Renal pelvis (tissue), 12 donors: ENCODE data around the gene C1QL2. TPM values are rescaled to one million over a fixed set of nuclear protein-coding genes. Genes with fewer than 3 reads are reported as not detected.

Source experiments
- DNase-seq: peaks from one replicate; pipeline ENCODE4 v3.0.0-alpha.2; 2013
- long read RNA-seq, 16 experiments: transcript quantifications; one replicate each; lab custom pipeline, GENCODE V29; 2026
- polyA plus RNA-seq, 3 donors: library from polyadenylated mRNA; unstranded; fragments of 120-200 nt; gene quantifications; one replicate each; pipeline ENCODE4 v1.2.1, GENCODE V29; 2013; ENCODE audit not compliant: insufficient read length in 3 of 3

The C1QL2 gene
- not detected for polyA plus RNA-seq
- long read RNA-seq, donor 1, result 0 reads
- long read RNA-seq, donor 2, result 0 reads
- long read RNA-seq, donor 3, result 0 reads
- long read RNA-seq, donor 4, result 0 reads
- long read RNA-seq, donor 5, result 0 reads
- long read RNA-seq, donor 6, result 0 reads
- long read RNA-seq, donor 7, result 0 reads
- long read RNA-seq, donor 8, result 0 reads
- long read RNA-seq, donor 9, result 0 reads
- long read RNA-seq, donor 10, result 0 reads
- long read RNA-seq, donor 11, result 0 reads
- long read RNA-seq, donor 12, result 0 reads
- long read RNA-seq, donor 13, result 0 reads
- long read RNA-seq, donor 14, result 0 reads
- long read RNA-seq, donor 15, result 0 reads
- long read RNA-seq, donor 16, result 0 reads

GRCh38 chr2:119158563-119159347, at the start of gene C1QL2:
C1QL2 (minus strand) TSS chr2:119158751; CDS start chr2:119158269, 482 bp downstream.
- no peak for DNase-seq

- no peak for DNase-seq
These were observed 48.9 kb upstream of the C1QL2 start for GRCh38 chr2:119207447-119207846.

GRCh38 chr2:119206201-119206600, 47.6 kb upstream of the C1QL2 start:
- no peak for DNase-seq

DNA sequence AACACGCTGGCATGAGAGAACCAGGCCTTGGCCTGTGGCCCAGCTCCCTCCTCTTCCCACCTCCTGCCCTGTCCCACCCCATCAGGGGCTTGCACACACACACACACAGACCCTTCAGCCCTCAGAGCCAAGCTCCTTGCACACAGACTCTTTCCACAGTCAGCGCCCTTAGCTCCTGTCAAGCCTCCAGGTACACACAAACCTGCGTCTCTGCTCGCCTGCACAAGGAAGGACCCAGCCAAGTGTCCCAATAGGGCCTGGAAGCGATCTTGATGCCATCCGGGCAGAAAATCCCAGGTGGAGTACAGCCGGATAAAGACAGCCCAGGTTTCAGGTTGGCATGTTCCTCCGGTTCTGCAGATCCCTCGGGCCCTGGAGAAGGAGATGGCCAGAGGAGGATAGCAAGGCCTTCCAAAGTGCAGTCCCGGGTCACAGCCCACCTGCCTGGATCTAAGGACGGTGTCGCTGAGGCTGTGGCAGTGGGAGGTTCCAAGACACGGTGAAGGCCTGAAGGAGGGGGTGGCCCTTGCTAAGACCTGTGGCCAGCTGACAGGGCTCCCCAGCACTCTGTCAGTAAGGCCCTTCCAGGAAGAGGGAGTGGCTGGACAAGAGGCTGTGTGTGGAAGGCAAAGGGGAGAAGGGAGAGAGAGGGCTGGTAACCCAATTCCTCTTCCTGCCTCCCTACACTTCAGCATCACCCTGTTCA, 46.6 kb upstream of the C1QL2 start:
- DNase-seq, result no peak

DNA sequence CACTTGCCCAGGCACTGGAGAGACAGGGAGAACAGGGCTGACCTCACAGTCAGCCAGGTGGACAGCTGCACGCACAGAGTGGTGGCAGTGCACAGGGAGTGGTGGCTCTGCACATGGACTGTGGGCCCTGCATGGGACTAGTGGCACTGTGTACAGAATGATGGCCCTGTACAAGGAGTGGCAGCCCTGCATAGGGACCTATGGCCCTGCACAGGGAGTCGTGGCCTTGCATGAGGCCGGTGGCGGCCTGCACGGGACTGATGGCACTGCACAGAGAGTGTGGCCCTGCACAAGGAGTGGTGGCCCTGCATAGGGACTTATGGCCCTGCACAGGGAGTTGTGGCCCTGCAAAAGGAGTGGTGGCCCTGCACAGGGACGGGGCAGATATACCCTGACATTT, 46.0 kb upstream of the C1QL2 start:
- no peak for DNase-seq

DNA sequence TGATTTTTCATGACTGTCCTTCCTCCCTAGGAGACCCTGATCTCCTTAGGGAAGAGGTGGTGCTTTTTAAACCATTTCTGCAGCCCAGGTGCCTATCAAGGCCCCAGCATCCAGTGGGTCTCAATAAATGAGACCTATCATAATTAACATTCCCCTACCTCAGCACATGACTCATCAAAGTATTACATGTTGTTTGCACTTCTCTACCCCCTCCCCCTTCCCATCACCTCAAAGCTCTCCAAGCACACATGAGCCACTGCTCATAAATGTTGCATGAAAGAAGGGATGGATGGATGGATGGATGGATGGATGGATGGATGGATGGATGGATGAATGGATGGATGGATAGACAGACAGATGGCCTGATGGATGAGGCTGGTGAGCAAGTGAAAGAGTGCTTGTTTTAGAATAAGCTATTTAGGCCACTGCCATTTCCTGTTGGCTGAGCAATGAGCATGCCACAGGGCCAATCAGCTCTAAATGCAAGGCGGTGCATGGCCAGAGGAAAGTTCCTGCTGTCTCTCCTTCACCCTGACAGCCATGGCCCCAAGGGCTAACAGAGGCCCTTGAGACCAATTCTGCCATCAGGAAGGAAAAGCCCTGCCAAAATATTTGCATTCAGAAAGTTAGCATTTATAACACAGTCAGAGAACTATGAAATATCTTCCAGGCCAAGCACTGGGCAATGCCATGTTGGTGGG, 44.2 kb upstream of the C1QL2 start:
- DNase-seq, result no peak

DNA sequence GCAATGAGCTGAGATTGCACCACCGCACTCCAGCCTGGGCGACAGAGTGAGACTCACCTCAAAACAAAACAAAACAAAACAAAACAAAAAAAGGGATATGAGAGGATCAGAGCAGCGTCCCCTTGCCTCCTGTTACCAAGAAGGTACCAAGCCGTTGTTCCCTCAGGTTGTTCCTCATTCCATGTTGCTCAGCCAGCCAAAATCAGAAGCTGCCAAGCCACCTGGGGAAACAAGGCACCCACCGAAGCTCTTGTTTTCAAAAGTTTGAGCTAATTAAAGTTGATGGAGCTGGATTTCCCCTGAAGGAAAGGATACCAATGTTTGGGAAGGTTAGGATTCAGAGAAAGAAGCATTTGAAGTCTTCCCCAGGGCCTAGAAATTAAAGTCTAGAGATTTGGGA, 43.3 kb upstream of the C1QL2 start:
- no peak for DNase-seq

- DNase-seq, result no peak
These were observed 39.8 kb upstream of the C1QL2 start for GRCh38 chr2:119198240-119198840.

GRCh38 chr2:119197529-119198239, 39.1 kb upstream of the C1QL2 start:
- DNase-seq, result no peak

DNA sequence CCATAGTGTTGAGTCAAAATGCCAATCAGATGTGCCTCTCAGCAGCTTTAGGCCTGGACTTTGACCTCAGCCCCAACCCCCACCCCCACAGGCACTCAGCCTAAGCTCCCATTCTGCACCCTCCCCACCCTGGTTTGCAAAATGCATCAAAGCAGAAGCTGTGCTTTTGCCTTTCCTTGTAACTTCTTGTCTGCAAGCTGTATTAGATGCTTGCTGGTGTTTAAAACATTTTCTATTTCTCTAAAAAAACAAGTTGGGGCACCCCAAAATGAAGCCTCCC, 38.5 kb upstream of the C1QL2 start:
- DNase-seq, result no peak

- no peak for DNase-seq
These were observed 38.0 kb upstream of the C1QL2 start for GRCh38 chr2:119196301-119197125.

- no peak for DNase-seq
These were observed 37.3 kb upstream of the C1QL2 start for GRCh38 chr2:119195887-119196286.

DNA sequence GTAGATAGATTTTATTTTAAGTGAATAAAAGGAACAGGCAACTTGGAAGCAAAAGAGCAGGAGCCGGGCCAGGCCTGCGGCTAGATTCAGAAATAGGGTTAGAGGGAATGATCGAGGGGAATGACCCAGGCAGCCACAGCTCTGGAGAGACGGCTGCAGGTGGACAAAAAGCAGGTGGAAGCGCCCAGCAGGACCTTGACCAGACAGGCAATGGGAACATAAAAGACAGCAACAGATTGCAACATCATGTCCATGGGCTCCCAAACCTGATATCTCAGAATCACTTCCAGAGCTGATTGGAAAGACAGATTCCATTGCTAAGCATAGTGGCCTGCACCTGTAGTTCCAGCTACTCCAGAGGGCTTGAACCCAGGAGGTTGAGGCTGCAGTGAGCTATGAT, 36.5 kb upstream of the C1QL2 start:
- DNase-seq, result no peak

GRCh38 chr2:119192893-119193292, 34.3 kb upstream of the C1QL2 start:
- no peak for DNase-seq

GRCh38 chr2:119190321-119191111, 32.0 kb upstream of the C1QL2 start:
- no peak for DNase-seq

DNA sequence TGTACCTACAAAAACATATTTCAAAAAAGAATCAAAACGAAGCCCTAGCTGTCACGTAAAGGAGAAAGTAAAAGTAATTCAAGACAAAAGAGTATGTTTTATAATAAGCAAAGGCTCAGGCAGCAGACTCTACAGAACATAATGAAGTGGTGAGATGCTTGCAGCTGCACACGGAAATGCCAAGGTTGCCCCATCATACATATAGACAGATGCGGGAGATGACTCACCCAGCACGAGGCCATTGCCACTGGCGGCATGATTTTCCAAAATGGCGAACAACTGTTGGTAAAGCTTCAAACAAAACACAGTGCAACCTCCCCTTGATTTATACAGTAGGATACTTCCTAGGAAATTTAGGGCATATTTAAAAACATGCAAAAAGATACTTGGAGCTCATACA, 26.0 kb upstream of the C1QL2 start:
- DNase-seq, result no peak

- no peak for DNase-seq
These were observed 23.4 kb upstream of the C1QL2 start for GRCh38 chr2:119181791-119182445.

- no peak for DNase-seq
These were observed 22.8 kb upstream of the C1QL2 start for GRCh38 chr2:119181391-119181790.

- no peak for DNase-seq
These were observed 22.3 kb upstream of the C1QL2 start for GRCh38 chr2:119180892-119181291.
